ENCODE measurements around the gene NEUROG1.

The NEUROG1 gene

GRCh38 chr5:135535820-135536801 is at the start of gene NEUROG1:
Gene NEUROG1, minus strand, starts transcription at chr5:135535964. Its CDS starts 274 bp downstream, at chr5:135535690.
- DNase-seq (ENCODE audit: low read depth in 2 of 2), result no peak

GRCh38 chr5:135584918-135585317 is 49.2 kb upstream of the NEUROG1 start:
- no peak for DNase-seq (ENCODE audit: low read depth in 2 of 2)

GRCh38 chr5:135584276-135584675 is 48.5 kb upstream of the NEUROG1 start:
- DNase-seq (ENCODE audit: low read depth in 2 of 2), result no peak

GRCh38 chr5:135582099-135582781 is 46.5 kb upstream of the NEUROG1 start:
- no peak for DNase-seq (ENCODE audit: low read depth in 2 of 2)

GRCh38 chr5:135578685-135579341 is 43.0 kb upstream of the NEUROG1 start, which contains the start of gene CXCL14:
Gene CXCL14, minus strand, starts transcription at chr5:135578991. Its CDS starts 213 bp downstream, at chr5:135578778.
- no peak for DNase-seq (ENCODE audit: low read depth in 2 of 2)

GRCh38 chr5:135578305-135578684 is 42.5 kb upstream of the NEUROG1 start:
- DNase-seq (ENCODE audit: low read depth in 2 of 2), result no peak

- DNase-seq (ENCODE audit: low read depth in 2 of 2), result no peak
These were observed 41.7 kb upstream of the NEUROG1 start for GRCh38 chr5:135577421-135577820.

GRCh38 chr5:135576075-135576599 is 40.4 kb upstream of the NEUROG1 start:
- DNase-seq (ENCODE audit: low read depth in 2 of 2), result no peak

GRCh38 chr5:135574493-135574892 is 38.7 kb upstream of the NEUROG1 start:
- no peak for DNase-seq (ENCODE audit: low read depth in 2 of 2)

- no peak for DNase-seq (ENCODE audit: low read depth in 2 of 2)
These were observed 36.1 kb upstream of the NEUROG1 start for GRCh38 chr5:135571902-135572301.

- no peak for DNase-seq (ENCODE audit: low read depth in 2 of 2)
These were observed 35.4 kb upstream of the NEUROG1 start for GRCh38 chr5:135571066-135571609.

GRCh38 chr5:135570453-135570764 is 34.6 kb upstream of the NEUROG1 start:
- DNase-seq (ENCODE audit: low read depth in 2 of 2), result no peak

GRCh38 chr5:135569755-135570452 is 34.1 kb upstream of the NEUROG1 start:
- DNase-seq (ENCODE audit: low read depth in 2 of 2), result no peak

- no peak for DNase-seq (ENCODE audit: low read depth in 2 of 2)
These were observed 33.2 kb upstream of the NEUROG1 start for GRCh38 chr5:135568923-135569360.

GRCh38 chr5:135568246-135568645 is 32.5 kb upstream of the NEUROG1 start:
- DNase-seq (ENCODE audit: low read depth in 2 of 2), result no peak

- DNase-seq (ENCODE audit: low read depth in 2 of 2), result no peak
These were observed 31.9 kb upstream of the NEUROG1 start for GRCh38 chr5:135567661-135568060.

GRCh38 chr5:135566422-135567400 is 30.9 kb upstream of the NEUROG1 start:
- no peak for DNase-seq (ENCODE audit: low read depth in 2 of 2)

- peak; percentile 13 to 40 for DNase-seq (ENCODE audit: low read depth in 2 of 2)
These were observed 30.1 kb upstream of the NEUROG1 start for GRCh38 chr5:135565725-135566421.

GRCh38 chr5:135565266-135565665 is 29.5 kb upstream of the NEUROG1 start:
- no peak for DNase-seq (ENCODE audit: low read depth in 2 of 2)

Measured in stimulated activated CD8-positive, alpha-beta memory T cell treated with anti-CD3 and anti-CD28 coated beads, Interleukin-2, amount 100 ng/mL, for 1 hour (primary cell).